Measurements from ENCODE around the gene CCBE1.

Gene CCBE1

GRCh38 chr18:59607078-59607379 lies 90.2 kb downstream of the CCBE1 start:
- Mint-ChIP-seq H3K4me3 (no peak overlapping the region), H3K9me3 (no peaks in the 10 kb centered on the region), H3K36me3 (no peaks in the 10 kb centered on the region), H3K27me3 (no peaks in the 10 kb centered on the region), H3K4me1 (no peaks in the 10 kb centered on the region), H3K27ac (no peak overlapping the region)

GRCh38 chr18:59606193-59607077 lies 90.8 kb downstream of the CCBE1 start:
- Mint-ChIP-seq H3K4me3 (no peak overlapping the region), H3K9me3 (no peaks in the 10 kb centered on the region), H3K27ac (no peak overlapping the region), H3K4me1 (no peaks in the 10 kb centered on the region), H3K36me3 (no peaks in the 10 kb centered on the region), H3K27me3 (no peaks in the 10 kb centered on the region)

DNA sequence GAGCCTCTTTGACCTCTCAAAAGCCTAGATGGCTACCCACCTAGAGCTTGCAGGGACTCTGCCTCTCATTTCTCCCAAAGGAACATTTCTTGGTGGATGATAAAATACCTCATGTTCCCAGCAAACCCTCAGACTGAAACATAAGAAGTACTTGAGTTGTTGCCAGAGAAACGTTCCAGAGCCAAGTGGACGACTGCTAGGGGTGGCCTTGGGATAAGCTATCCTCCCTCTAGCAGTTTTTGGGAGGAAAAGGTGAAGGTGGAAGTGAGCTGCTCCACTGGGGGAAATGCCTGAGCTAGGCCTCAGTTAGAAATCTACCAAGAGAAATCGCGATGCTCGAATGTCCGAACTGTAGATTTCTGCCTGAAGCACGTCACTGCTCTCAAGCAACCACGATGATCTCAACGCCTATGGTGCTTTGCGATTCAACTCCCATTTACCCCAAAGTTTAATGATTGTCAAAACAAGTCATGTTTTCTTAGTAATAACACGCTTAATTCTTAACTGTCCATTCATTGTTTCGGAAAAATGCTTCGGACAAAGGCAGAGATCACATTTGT lies 91.5 kb downstream of the CCBE1 start:
- Mint-ChIP-seq H3K4me3 (no peak overlapping the region), H3K4me1 (no peaks in the 10 kb centered on the region), H3K36me3 (no peaks in the 10 kb centered on the region), H3K27me3 (no peaks in the 10 kb centered on the region), H3K9me3 (no peaks in the 10 kb centered on the region), H3K27ac (no peak overlapping the region)

DNA sequence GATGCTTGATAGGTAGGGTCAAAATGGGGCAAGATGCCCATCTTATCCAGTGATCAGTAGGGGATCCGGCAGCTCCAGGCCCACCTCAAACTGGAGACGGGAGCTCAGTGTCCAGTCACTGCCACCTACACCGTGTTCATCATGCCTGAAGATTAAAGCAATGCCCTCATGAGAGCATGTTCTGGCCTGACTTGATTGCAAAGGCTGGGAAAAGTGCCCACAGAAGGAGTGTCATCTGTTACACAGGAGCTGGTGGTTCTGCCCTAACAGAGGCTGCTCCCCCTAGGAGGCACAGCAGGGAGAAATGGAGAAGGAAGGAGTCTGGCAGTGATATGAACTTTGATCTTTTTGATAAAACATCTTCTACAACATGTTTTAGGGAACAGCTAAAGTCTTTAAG lies 92.3 kb downstream of the CCBE1 start:
- Mint-ChIP-seq H3K27ac (no peak overlapping the region), H3K27me3 (no peaks in the 10 kb centered on the region), H3K4me3 (no peak overlapping the region), H3K9me3 (no peaks in the 10 kb centered on the region), H3K4me1 (no peaks in the 10 kb centered on the region), H3K36me3 (no peaks in the 10 kb centered on the region)

DNA sequence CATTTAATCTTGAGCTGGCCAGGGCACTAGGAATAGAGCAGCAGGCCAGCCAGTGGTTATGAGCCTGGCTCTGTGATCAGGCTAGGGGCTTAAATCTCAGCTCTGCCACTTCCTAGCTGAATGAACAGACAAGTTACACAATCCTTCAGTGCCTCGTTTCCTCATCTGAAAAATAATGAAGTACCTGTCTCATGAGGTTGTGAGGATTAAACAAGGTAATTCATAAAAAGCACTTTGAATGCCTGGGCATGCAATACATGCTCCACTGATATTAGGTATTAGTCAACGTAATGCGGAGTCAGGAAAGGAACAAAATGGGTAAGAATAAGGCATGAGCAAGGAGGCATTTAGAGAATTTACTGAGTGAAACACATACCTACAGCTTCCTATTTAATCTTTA lies 100.2 kb downstream of the CCBE1 start:
- Mint-ChIP-seq H3K4me3 (no peak overlapping the region), H3K36me3 (no peaks in the 10 kb centered on the region), H3K27ac (no peak overlapping the region), H3K4me1 (no peaks in the 10 kb centered on the region), H3K27me3 (no peaks in the 10 kb centered on the region), H3K9me3 (no peaks in the 10 kb centered on the region)

DNA sequence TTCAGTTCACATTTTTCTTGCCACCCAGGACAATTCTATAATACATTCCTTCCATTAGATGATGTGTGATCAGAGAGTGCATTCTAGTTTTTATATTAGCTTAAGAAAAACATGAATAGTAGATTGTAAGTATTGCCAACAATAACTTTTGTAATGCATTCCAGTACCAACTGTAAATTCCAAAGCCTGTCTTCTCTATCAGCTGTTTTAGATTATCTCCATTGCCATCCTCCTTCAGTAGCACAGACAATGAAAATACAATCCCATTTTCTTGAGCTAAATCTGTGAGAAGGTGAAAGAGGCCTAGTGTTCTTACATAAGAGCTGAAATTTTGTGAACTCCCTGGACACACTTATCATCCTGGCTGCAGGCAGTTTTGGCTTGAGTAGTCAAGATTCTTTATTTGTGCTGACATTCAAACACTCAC lies 103.9 kb downstream of the CCBE1 start:
- no peaks in the 10 kb centered on the region for H3K36me3 Mint-ChIP-seq
- no peaks in the 10 kb centered on the region for H3K27me3 Mint-ChIP-seq
- H3K4me1 Mint-ChIP-seq, result no peaks in the 10 kb centered on the region
- no peak overlapping the region for H3K27ac Mint-ChIP-seq
- no peak overlapping the region for H3K4me3 Mint-ChIP-seq
- H3K9me3 Mint-ChIP-seq, result no peaks in the 10 kb centered on the region

DNA sequence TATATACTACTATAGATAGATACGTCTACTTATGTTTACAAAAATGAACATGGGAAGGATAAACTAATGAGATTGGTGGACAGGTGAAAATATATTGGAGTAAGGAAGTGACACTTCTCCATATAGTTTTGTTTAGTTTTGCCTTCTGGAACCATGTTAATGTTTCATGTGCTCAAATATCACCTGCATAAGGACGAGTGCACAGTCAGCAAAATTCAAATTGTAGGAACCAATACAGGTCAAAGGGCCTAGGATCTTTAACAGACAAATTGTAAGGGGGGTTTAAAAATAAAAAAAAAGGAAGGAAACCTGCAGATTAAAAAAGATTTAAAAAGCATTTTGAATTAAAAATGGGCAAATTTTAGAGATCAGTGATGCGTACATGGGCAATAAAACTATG lies 104.6 kb downstream of the CCBE1 start:
- no peaks in the 10 kb centered on the region for H3K36me3 Mint-ChIP-seq
- no peak overlapping the region for H3K27ac Mint-ChIP-seq
- no peaks in the 10 kb centered on the region for H3K27me3 Mint-ChIP-seq

DNA sequence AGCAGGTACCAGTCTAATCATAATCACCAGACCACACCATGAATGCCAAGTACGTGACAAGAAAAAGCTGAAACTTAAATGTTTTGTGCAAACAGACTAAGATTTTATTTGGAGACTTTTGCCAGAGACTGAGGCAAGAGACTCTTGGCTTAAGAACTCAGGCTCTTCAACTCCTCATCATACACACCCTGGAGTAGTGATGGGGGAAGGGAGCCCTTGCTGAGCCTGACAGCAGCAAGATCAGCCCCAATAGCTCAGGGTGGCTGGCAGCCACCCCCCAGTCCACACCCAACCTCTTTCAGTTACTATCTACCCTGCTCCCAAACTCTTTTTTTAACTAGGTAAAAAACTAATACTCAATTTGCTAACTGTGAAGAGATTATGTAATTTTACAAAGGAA lies 114.8 kb downstream of the CCBE1 start:
- Mint-ChIP-seq H3K9me3 (no peaks in the 10 kb centered on the region), H3K4me1 (no peaks in the 10 kb centered on the region)

More for the DNA sequence above, 104.6 kb downstream of the CCBE1 start:
- Mint-ChIP-seq H3K4me3 (no peak overlapping the region), H3K4me1 (no peaks in the 10 kb centered on the region), H3K9me3 (no peaks in the 10 kb centered on the region)

GRCh38 chr18:59579509-59579908 lies 117.7 kb downstream of the CCBE1 start:
- no peaks in the 10 kb centered on the region for H3K4me1 Mint-ChIP-seq
- peaks cover 7% of the 10 kb centered on the region for H3K9me3 Mint-ChIP-seq
- H3K27me3 Mint-ChIP-seq, result peaks cover 5% of the 10 kb centered on the region
- H3K4me3 Mint-ChIP-seq, result no peak overlapping the region
- no peak overlapping the region for H3K27ac Mint-ChIP-seq
- H3K36me3 Mint-ChIP-seq, result no peaks in the 10 kb centered on the region

More for the DNA sequence above, 114.8 kb downstream of the CCBE1 start:
- no peaks in the 10 kb centered on the region for H3K27me3 Mint-ChIP-seq
- H3K4me3 Mint-ChIP-seq, result no peak overlapping the region
- H3K36me3 Mint-ChIP-seq, result no peaks in the 10 kb centered on the region
- H3K27ac Mint-ChIP-seq, result no peak overlapping the region

DNA sequence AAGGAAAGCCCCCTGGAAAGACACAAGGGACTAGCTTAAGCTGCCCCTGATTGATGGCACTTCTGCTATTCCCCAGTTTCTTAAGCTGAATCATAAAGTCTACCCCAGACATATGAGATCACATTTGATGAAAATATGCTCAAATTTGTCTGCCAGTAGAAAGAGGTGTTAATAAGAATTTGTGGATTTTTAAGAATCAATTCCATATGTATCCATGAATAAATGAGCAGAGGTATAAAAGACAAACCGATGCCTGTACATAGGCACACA lies 119.9 kb downstream of the CCBE1 start:
- no peak overlapping the region for H3K27ac Mint-ChIP-seq
- H3K9me3 Mint-ChIP-seq, result peaks cover 7% of the 10 kb centered on the region
- H3K4me1 Mint-ChIP-seq, result no peaks in the 10 kb centered on the region
- H3K36me3 Mint-ChIP-seq, result no peaks in the 10 kb centered on the region
- H3K4me3 Mint-ChIP-seq, result no peak overlapping the region
- H3K27me3 Mint-ChIP-seq, result peaks cover 5% of the 10 kb centered on the region

- Mint-ChIP-seq H3K4me3 (no peak overlapping the region), H3K9me3 (peaks cover 7% of the 10 kb centered on the region), H3K27me3 (peaks cover 5% of the 10 kb centered on the region), H3K4me1 (no peaks in the 10 kb centered on the region), H3K27ac (no peak overlapping the region), H3K36me3 (no peaks in the 10 kb centered on the region)
These were observed 120.5 kb downstream of the CCBE1 start for GRCh38 chr18:59576541-59577385.

- Mint-ChIP-seq H3K9me3 (peaks cover 7% of the 10 kb centered on the region), H3K36me3 (no peaks in the 10 kb centered on the region), H3K27ac (no peak overlapping the region), H3K27me3 (peaks cover 5% of the 10 kb centered on the region), H3K4me3 (no peak overlapping the region), H3K4me1 (no peaks in the 10 kb centered on the region)
These were observed 121.2 kb downstream of the CCBE1 start for GRCh38 chr18:59575995-59576394.

DNA sequence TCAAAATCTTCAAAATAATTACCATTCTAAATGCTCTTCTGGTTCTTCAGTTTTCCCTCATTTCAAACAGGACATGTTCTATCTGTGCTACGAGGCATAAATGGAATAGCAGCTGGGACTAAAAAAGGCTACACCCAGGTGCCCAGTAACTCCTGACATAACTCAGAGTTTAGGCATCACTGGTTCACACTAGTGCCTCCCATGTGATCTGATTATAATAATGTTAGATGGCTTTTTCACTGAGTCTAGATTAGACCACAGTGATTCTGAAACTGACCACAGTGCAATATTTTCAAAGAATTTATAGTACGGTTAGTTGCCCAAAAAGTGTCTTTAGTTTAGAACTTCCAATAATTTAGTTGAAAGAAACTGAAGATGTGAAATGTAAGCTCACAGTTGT lies 123.3 kb downstream of the CCBE1 start:
- Mint-ChIP-seq H3K36me3 (no peaks in the 10 kb centered on the region), H3K4me3 (no peak overlapping the region), H3K9me3 (peaks cover 7% of the 10 kb centered on the region), H3K27ac (no peak overlapping the region), H3K4me1 (no peaks in the 10 kb centered on the region), H3K27me3 (peaks cover 8% of the 10 kb centered on the region)

GRCh38 chr18:59571902-59572301 lies 125.3 kb downstream of the CCBE1 start:
- H3K9me3 Mint-ChIP-seq, result peaks cover 4% of the 10 kb centered on the region
- no peak overlapping the region for H3K4me3 Mint-ChIP-seq
- H3K27ac Mint-ChIP-seq, result no peak overlapping the region
- H3K27me3 Mint-ChIP-seq, result peaks cover 7% of the 10 kb centered on the region
- H3K4me1 Mint-ChIP-seq, result no peaks in the 10 kb centered on the region
- no peaks in the 10 kb centered on the region for H3K36me3 Mint-ChIP-seq

GRCh38 chr18:59570796-59571195 lies 126.4 kb downstream of the CCBE1 start:
- Mint-ChIP-seq H3K36me3 (no peaks in the 10 kb centered on the region), H3K27me3 (peaks cover 3% of the 10 kb centered on the region), H3K4me1 (no peaks in the 10 kb centered on the region), H3K9me3 (no peaks in the 10 kb centered on the region), H3K4me3 (no peak overlapping the region), H3K27ac (no peak overlapping the region)

DNA sequence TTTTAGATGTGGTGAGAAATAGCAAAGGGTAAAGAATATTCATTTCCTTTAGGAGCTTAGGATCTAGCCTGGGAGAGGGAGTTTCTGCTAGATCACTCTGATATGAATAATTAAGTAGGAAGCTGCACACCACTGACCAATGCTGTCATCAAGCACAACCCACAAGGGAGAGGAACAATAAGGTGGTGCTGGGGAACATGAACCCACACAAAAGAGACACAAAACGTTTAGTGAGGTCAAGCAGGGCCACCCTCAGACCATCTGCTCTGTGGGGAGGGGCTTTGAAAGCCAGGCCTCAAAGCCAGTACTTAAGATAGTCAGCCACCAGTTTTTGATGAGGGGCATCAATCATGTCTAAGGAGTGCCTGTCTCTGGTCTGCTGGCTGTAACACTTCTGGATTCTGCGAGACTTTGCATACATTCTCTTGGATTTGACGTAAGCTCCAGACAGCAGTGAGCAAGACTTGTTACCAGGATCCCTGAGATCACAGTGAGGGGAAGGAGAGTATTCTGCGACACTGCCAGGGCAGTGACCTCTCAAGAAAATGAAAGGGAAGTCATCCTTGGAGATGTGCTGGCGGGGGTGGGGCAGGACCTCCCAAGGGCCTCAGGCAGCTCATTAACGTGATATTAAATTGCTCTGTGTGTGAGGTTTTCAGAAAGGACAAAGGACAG lies 127.0 kb downstream of the CCBE1 start:
- no peaks in the 10 kb centered on the region for H3K9me3 Mint-ChIP-seq
- H3K4me1 Mint-ChIP-seq, result no peaks in the 10 kb centered on the region

More for the DNA sequence above, 127.0 kb downstream of the CCBE1 start:
- Mint-ChIP-seq H3K27me3 (peaks cover 3% of the 10 kb centered on the region), H3K27ac (no peak overlapping the region), H3K4me3 (no peak overlapping the region), H3K36me3 (no peaks in the 10 kb centered on the region)
